ENCODE results near the gene SMC1B.

DNA sequence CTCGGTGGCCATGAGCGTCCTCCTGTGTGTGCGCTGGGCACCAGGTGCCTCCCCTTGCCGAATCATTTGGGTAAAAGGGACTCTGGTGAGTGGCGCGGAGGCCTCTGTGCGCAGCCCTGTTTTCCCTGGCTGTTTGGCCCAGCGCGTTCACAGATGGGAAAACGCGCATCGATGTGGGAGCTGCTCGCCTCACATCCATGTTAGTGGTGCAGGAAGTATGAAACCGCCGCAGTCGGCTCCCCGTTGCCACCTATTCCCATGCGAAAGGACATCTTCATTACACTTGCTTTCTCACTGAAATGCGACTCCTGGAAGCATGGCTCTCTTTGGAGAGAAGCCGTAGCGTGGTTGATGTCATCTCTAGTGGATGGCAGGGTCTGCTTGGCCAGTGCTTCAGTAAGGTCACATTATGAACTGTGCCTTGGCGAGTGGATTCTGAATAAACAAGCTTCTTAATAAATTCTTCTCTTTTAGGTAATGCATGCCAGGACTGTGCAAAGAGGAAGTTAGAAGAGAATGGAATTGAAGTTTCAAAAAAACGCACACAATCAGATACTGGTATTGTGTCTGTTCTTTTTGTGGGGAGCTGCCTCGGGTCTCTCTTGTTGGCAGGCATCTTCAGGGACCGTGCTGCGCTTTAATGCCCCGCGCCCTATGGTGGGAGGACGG is 77.4 kb downstream of the SMC1B start:
- no peak for TF ChIP-seq CTCF (IDR thresholded peaks at IDR 0.05)
- TF ChIP-seq POLR2A (IDR thresholded peaks at IDR 0.05) = no peak

Measured in breast epithelium (tissue), 3 donors.